Glomerular visceral epithelial cell (primary cell): ENCODE measurements around the gene RAPGEF6.

ENCODE experiments used
- DNase-seq: peaks from one replicate; pipeline ENCODE4 v3.0.0-alpha.2; 2016; ENCODE audit errors: extremely low spot score

The RAPGEF6 gene

GRCh38 chr5:131384616-131385214 is 250.3 kb downstream of the RAPGEF6 start:
- no peak for DNase-seq

GRCh38 chr5:131384173-131384572 is 250.9 kb downstream of the RAPGEF6 start:
- DNase-seq = no peak

- peak; percentile 69 for DNase-seq
Observed at GRCh38 chr5:131382407-131383395, 252.3 kb downstream of the RAPGEF6 start.

GRCh38 chr5:131381777-131382176 is 253.3 kb downstream of the RAPGEF6 start:
- no peak for DNase-seq

- no peak for DNase-seq
Observed at GRCh38 chr5:131381021-131381420, 254.0 kb downstream of the RAPGEF6 start.

GRCh38 chr5:131380238-131380637 is 254.8 kb downstream of the RAPGEF6 start:
- DNase-seq = peak; percentile 25

- DNase-seq = peak; percentile 84
Observed at GRCh38 chr5:131379723-131380122, 255.3 kb downstream of the RAPGEF6 start.

GRCh38 chr5:131378721-131379541 is 256.1 kb downstream of the RAPGEF6 start:
- DNase-seq = peak; percentile 27

GRCh38 chr5:131377785-131378325 is 257.2 kb downstream of the RAPGEF6 start:
- no peak for DNase-seq

GRCh38 chr5:131377346-131377745 is 257.7 kb downstream of the RAPGEF6 start:
- DNase-seq = no peak

- DNase-seq = no peak
Observed at GRCh38 chr5:131375351-131375750, 259.7 kb downstream of the RAPGEF6 start.
